H7 (cell line): ENCODE data around the gene ELF2. TPM values are rescaled to one million over a fixed set of nuclear protein-coding genes. Genes with fewer than 3 reads are reported as not detected.
"Not testable (repeated sequence)": the region's sequence is repeated elsewhere in the genome, so short reads cannot be mapped to it uniquely, and the experiment has no call there.

ENCODE experiments used
- DNase-seq: peaks from one replicate; pipeline ENCODE4 v3.0.0; 2012
- H3K27me3 ChIP-seq: 2 replicates; pipeline ENCODE4 v1.6.0; 2011; ENCODE audit warnings: mild to moderate bottlenecking, low read length; ENCODE audit not compliant: control insufficient read depth, insufficient read depth
- H3K36me3 ChIP-seq: replicated peaks from 2 replicates; pipeline ENCODE4 v1.5.1; 2011; ENCODE audit warnings: low read length; ENCODE audit not compliant: control insufficient read depth, insufficient read depth
- H3K4me3 ChIP-seq: 2 replicates; pipeline ENCODE4 v1.5.1; 2011; ENCODE audit warnings: low read depth, mild to moderate bottlenecking, control low read depth, low read length, moderate library complexity; ENCODE audit not compliant: insufficient read depth
- total RNA-seq: library from RNA; depleted of rRNA; stranded (reverse); fragments of >200 nt; shearing (Covaris generic); gene quantifications from 2 replicates; pipeline ENCODE4 v1.2.3, GENCODE V29; 2014; rRNA removed

ELF2 gene
- total RNA-seq, 1 experiment from 2014 or later = 29.9 TPM

DNA sequence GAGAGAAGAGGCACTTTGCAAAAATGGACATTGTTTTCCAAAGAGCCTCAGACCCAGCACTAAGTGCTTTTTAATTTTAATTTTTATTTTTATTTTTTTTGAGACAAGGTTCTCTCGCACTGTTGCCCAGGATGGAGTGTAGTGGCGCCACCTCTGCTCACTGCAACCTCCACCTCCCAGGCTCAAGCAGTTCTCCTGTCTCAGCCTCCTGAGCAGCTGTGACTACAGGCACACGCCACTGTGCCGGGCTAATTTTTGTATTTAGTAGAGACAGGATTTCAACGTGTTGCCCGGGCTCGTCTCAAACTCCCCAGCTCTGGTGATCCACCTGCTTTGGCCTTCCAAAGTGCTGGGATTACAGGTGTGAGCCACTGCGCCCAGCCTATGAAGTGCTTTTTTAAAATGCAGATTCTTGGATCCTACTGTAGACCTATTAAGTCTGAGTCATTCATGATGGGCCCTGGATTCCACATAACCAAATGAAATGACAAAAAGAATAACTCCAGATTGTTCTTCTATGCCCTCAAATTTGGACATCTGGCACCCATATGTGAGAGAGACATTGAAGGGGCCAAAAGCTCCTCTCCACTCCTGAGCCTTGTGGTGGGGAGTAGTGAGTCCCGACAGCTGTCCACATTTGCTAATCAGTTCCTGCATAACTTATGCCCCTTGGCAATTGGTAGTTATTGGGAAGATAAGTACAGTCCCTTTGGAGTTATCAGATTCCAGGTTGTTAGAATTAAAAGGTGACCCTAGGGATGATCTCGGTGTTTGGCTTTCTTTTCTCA is 157.9 kb downstream of the ELF2 start:
- DNase-seq = no peak
- H3K27me3 ChIP-seq = no peaks in the 10 kb centered on the region
- H3K36me3 ChIP-seq = no peaks in the 10 kb centered on the region
- no peak overlapping the region for H3K4me3 ChIP-seq

DNA sequence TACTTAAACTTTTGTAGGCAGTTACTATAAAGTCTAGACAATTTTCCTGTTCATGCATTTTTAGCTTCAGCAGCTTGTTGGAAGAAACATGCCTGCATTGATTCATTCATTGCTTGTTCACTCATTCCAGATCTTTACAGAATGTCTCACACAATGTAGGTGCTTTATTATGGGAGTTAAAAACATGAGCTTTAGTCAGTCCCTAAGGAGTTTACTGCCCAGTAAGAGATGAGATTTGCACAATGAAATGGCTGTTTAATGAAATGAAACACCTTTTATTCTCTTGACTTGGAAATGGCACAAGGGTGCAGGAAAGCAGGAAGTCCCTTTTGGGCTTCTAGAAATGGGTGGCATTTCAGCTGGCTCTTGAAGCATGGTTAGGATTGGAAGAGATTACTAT is 158.5 kb downstream of the ELF2 start:
- Histone ChIP-seq H3K27me3 (no peaks in the 10 kb centered on the region), H3K4me3 (no peak overlapping the region; the same call in 1 of the 2 replicates), H3K36me3 (no peaks in the 10 kb centered on the region)
- no peak for DNase-seq

DNA sequence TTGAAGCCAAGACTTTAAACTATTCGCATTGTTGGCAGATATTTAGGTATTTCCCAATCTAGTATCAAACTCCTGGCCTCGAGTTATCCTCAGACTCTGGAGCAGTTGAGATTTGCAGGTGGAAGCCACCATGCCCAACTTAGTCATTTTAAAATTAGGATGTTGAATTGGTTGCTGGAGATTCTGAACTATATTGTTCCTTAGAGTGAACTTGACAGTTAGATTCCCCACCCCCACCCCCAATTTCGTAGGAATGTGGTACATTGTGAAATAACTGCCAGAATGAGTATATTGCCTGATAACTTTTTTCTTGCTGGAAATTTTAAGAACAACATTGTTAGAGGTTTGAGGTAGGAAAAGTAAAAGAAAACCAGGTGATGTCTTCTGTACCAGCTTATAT is 159.2 kb downstream of the ELF2 start:
- H3K4me3 ChIP-seq = peak overlapping the region; percentile 28; the same call in 1 of the 2 replicates
- H3K36me3 ChIP-seq = no peaks in the 10 kb centered on the region
- no peak for DNase-seq
- no peaks in the 10 kb centered on the region for H3K27me3 ChIP-seq

DNA sequence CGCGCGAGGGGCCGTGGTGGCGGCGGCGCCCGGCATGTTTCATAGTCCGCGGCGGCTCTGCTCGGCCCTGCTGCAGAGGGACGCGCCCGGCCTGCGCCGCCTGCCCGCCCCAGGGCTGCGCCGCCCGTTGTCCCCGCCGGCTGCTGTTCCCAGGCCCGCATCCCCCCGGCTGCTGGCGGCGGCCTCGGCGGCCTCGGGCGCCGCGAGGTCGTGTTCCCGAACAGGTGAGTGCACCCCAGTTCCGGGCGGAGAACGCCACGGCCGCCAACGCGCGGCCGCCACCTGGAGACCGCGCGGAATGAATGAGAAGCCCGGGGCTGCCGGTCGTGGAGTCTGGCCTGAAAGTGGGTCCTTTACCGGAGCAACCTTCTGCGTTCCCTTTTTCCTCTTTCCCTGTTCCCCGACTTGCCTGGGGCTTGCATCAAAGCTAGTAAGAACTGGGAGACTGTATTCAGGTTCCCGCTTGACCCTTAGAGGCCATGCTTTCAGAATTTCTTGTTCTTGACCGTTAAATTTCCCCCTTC is 161.0 kb downstream of the ELF2 start:
- peak overlapping the region; percentile 90 for H3K4me3 ChIP-seq
- no peaks in the 10 kb centered on the region for H3K36me3 ChIP-seq
- no peak for DNase-seq
- H3K27me3 ChIP-seq = no peaks in the 10 kb centered on the region

- H3K4me3 ChIP-seq = peak within 1 kb of the TSS; percentile 90
- peak; percentile 93 for DNase-seq
- H3K27me3 ChIP-seq = no peaks in the 10 kb centered on the region
- no peaks in the 10 kb centered on the region for H3K36me3 ChIP-seq
Observed at GRCh38 chr4:139015269-139015947, 161.6 kb downstream of the ELF2 start, which contains the start of gene NOCT. NOCT (plus strand) TSS chr4:139015781; CDS start chr4:139015982, 201 bp downstream.

- H3K4me3 ChIP-seq = peak overlapping the region; percentile 90
- no peaks in the 10 kb centered on the region for H3K36me3 ChIP-seq
- DNase-seq = peak; percentile 58
- no peaks in the 10 kb centered on the region for H3K27me3 ChIP-seq
Observed at GRCh38 chr4:139014371-139015268, 162.4 kb downstream of the ELF2 start.

- Histone ChIP-seq H3K36me3 (no peaks in the 10 kb centered on the region), H3K4me3 (no peak overlapping the region), H3K27me3 (no peaks in the 10 kb centered on the region)
- no peak for DNase-seq
Observed at GRCh38 chr4:139011225-139011950, 165.6 kb downstream of the ELF2 start.

DNA sequence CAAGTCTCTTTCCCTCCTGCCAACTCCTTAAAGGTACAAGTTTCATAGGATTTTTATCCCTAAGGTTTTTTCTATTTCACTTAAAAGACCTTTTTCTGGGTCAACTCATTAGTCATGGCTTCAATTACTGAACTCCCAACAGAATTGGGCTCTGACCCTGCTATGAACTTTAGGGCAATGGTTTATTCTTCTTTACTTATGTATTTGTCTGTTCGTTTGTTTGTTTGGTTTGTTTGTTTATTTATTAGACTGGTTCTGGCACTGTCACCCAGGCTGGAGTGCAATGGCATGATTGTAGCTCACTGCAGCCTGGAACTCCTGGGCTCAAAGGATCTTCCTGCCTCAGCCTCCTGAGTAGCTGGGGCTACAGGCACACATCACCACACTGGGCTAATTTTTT is 167.3 kb downstream of the ELF2 start:
- Histone ChIP-seq H3K27me3 (no peaks in the 10 kb centered on the region), H3K36me3 (no peaks in the 10 kb centered on the region), H3K4me3 (no peak overlapping the region)
- no peak for DNase-seq

DNA sequence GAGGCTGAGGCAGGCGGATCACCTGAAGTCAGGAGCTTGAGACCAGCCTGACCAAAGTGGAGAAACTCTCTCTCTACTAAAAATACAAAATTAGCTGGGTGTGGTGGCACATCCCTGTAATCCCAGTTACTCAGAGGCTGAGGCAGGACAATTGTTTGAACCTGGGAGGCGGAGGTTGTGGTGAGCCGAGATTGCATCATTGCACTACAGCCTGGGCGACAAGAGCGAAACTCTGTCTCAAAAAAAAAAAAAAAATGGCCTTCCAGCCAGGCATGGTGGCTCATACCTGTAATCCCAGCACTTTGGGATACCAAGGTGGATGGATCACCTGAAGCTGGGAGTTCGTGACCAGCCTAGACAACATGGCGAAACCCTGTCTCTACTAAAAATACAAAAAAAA is 168.7 kb downstream of the ELF2 start:
- not testable (repeated sequence) for H3K27me3 ChIP-seq, DNase-seq

GRCh38 chr4:139007640-139008039 is 169.4 kb downstream of the ELF2 start:
- Histone ChIP-seq H3K27me3 (no peaks in the 10 kb centered on the region), H3K4me3 (no peak overlapping the region), H3K36me3 (no peaks in the 10 kb centered on the region)
- no peak for DNase-seq

More for the DNA sequence above, 168.7 kb downstream of the ELF2 start:
- H3K36me3 ChIP-seq, H3K4me3 ChIP-seq: not testable (repeated sequence)

Other genes with a start within 250 kb of the ELF2 start
- 81.1 and 82.5 TPM in 2 replicates for gene NOCT, start 161.4 kb downstream of the ELF2 start, total RNA-seq
- 0.21 and 2.0 TPM in 2 replicates for gene MGARP, start 103.0 kb upstream of the ELF2 start, total RNA-seq
- 60.5 and 68.7 TPM in 2 replicates for gene NAA15, start 124.3 kb upstream of the ELF2 start, total RNA-seq
- 78.0 and 82.2 TPM in 2 replicates for gene NDUFC1, start 125.3 kb upstream of the ELF2 start, total RNA-seq